ENCODE data around the gene HPCAL1.

The HPCAL1 gene

DNA sequence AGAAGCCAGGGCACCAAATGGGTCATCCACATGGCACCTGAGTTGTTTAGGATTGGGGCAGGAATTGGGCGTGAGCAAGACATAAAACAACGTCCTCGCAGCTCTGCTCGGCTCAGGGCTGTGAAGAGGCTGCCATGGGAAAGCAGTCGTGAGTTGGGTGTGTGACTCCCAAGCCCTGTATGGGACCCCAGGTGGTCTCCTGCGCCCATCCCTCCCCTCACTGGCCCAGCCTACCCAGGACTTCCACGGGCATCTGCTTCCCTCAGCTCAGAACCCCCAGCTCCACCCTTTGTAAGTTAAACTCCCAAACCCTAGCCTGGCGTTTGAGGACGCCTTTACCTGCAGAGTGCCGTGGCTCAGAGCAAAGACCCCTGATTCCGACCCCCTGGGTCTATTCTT lies 23.2 kb upstream of the HPCAL1 start:
- no peak overlapping the region for H3K4me3 ChIP-seq (ENCODE audit: control insufficient read depth, low read depth, low read length)
- TF ChIP-seq, protein P1, sequence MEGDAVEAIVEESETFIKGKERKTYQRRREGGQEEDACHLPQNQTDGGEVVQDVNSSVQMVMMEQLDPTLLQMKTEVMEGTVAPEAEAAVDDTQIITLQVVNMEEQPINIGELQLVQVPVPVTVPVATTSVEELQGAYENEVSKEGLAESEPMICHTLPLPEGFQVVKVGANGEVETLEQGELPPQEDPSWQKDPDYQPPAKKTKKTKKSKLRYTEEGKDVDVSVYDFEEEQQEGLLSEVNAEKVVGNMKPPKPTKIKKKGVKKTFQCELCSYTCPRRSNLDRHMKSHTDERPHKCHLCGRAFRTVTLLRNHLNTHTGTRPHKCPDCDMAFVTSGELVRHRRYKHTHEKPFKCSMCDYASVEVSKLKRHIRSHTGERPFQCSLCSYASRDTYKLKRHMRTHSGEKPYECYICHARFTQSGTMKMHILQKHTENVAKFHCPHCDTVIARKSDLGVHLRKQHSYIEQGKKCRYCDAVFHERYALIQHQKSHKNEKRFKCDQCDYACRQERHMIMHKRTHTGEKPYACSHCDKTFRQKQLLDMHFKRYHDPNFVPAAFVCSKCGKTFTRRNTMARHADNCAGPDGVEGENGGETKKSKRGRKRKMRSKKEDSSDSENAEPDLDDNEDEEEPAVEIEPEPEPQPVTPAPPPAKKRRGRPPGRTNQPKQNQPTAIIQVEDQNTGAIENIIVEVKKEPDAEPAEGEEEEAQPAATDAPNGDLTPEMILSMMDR (IDR thresholded peaks at IDR 0.05; ENCODE audit: control insufficient read depth, insufficient read depth, low read depth, low read length, missing control alignments), result no peak
- DNase-seq (ENCODE audit: low read depth), result no peak

DNA sequence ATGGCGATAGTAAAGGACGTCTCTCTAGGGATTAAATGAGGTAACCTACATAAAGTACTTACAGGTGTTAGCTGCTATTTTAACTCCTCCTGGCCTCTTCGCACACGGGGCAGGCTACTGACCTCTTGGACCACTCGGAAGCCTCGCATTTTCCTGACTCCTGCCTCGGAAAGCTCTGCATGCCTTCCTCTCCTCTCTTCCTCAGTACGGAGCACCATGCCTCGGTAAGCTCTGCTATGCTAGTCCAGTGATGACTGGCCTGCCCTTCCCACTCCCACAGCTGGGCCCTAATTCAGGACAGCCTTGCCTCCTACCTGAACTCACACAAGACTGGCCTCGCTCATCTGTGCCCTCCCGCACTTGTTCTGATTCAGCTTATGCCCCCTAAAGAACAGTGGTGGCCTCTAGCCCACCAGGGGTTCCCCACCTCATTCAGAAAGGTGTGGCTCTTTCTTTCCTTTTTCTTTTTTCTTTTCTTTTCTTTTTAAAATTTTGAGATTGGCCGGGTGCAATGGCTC lies 22.7 kb upstream of the HPCAL1 start:
- no peak for DNase-seq (ENCODE audit: low read depth)
- no peak overlapping the region for H3K4me3 ChIP-seq (ENCODE audit: control insufficient read depth, low read depth, low read length)

DNA sequence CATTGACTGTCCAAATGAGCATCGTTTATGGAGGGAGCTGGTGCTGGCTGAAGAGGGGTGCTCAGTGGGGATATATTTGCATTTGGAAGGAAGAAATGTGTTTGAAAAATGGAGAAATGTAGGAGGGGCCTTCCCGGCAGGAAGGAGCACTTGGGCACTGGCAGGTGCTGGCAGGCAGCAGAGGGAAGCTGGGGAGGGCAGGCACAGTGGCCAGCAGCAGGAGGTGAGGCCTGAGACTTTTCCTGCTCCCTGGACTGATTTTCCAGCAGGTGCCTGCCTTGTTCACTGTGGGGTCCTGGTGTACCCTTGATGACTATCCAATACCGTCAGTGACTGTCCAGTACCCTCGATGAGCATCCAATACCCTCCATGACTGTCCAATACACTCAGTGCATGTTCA lies 20.8 kb upstream of the HPCAL1 start:
- TF ChIP-seq, protein P1 (IDR thresholded peaks at IDR 0.05; ENCODE audit: control insufficient read depth, insufficient read depth, low read depth, low read length, missing control alignments), result no peak
- no peak for DNase-seq (ENCODE audit: low read depth)
- no peak overlapping the region for H3K4me3 ChIP-seq (ENCODE audit: control insufficient read depth, low read depth, low read length)

More for the DNA sequence above, 22.7 kb upstream of the HPCAL1 start:
- TF ChIP-seq, protein P1 (IDR thresholded peaks at IDR 0.05; ENCODE audit: control insufficient read depth, insufficient read depth, low read depth, low read length, missing control alignments), result no peak

DNA sequence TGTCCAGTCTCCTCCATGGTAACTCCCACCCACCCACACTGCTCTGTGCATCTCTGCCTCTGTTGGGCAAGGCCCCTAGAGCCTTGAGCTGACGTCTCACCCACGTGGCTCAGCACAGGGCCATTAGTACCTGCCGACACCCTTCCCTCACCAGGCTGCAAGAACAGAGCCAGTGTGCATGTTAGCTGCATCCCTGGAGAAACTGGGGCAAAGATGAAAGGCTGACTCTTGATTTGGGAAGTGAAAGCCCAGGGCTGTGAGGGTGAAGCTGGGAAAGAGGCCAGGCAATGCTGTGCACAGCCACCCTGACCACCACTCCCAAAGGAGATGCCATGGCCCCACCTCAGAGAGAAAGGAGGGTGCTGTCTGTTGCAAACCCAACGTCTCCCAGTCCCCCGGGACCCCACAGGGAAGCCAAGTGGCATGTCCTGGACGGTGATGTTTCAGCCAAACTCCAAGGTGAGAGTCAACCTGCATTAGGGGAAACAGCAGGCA lies 20.0 kb upstream of the HPCAL1 start:
- H3K4me3 ChIP-seq (ENCODE audit: control insufficient read depth, low read depth, low read length), result no peak overlapping the region
- TF ChIP-seq, protein P1 (IDR thresholded peaks at IDR 0.05; ENCODE audit: control insufficient read depth, insufficient read depth, low read depth, low read length, missing control alignments), result no peak
- no peak for DNase-seq (ENCODE audit: low read depth)

DNA sequence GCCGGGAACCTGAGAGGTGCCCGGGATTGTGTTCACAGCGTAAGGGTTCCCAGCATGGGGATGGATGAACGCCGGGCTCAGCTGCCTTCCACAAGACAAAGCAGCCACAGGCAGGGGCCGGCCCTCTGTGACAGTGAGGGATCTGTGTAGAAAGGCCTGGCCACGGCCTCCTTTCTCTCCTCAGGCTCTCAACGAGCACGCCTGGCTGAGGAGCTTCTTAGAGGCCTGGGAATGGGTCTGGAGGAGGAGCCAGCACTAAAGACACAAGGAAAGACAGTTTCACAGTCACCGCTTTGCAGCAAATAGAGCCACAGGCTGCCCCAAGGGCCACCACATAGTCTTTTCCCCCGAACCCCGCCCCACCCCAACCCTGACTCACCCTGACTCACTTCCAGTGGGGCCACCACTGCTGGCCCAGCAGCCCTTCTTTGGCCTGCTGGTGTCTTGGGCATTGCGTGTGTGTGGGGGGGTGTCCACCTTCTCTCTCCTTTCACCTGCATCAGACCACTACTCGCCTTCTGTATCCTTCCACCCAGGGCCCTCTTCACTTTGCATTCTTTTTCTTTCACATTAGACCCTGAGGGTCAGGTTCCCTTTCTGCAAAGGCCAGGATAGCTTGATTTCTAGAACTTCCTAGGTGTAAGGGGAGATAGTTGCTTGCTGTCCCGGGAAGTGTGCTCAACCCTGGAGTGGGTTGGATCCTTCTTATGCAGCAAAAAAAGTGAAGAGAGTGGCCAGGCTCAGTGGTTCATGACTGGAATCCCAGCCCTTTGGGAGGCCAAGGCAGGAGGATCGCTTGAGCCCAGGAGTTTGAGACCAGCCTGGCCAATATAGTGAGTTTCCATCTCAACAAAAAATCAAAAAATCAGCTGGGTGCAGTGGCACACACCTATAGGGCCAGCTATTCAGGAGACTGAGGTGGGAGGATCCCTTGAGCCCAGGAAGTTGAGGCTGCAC lies 19.3 kb upstream of the HPCAL1 start:
- no peak for DNase-seq (ENCODE audit: low read depth)
- TF ChIP-seq, protein P1 (IDR thresholded peaks at IDR 0.05; ENCODE audit: control insufficient read depth, insufficient read depth, low read depth, low read length, missing control alignments), result no peak

DNA sequence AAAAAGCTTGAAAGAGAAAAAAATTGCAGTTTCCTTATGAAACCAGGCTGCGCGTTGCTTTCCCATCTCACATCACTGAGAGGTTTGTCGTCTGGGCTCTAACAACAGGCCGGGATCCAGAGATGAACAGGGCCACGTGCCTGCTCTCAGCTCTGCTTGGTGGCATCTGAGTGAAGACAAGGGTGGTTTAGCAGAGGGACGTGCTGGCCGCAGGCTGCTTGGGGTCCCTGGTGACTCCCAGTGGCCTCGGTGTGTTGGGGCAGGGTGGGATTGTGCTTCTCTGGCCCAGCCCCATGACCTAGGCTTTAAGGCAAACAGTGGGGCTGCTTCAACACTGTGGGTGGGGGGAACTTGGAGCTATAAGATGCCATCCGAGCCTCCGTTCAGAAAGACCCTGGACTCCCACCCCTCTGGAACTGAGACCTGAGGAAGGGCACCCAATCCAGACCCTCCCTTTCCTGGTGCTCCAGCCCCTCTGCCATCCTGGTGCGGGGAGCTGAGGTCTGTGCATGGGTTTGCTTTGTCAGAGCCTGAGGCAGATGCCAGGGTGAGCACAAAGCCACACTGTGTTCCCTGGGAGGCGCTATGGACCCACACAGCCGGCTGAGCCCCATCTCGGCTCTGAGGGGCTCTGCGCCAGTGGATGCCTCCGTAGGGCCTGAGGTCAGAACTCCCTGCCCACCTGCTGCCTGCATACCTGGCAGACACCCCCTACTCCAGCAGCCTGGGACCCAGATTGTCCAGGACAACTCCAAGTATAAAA lies 18.4 kb upstream of the HPCAL1 start:
- TF ChIP-seq, protein P1 (IDR thresholded peaks at IDR 0.05; ENCODE audit: control insufficient read depth, insufficient read depth, low read depth, low read length, missing control alignments), result no peak
- no peak overlapping the region for H3K4me3 ChIP-seq (ENCODE audit: control insufficient read depth, low read depth, low read length)

More for the DNA sequence above, 19.3 kb upstream of the HPCAL1 start:
- H3K4me3 ChIP-seq (ENCODE audit: control insufficient read depth, low read depth, low read length), result no peak overlapping the region

More for the DNA sequence above, 18.4 kb upstream of the HPCAL1 start:
- DNase-seq (ENCODE audit: low read depth), result no peak
